GM21529 (cell line): ENCODE results near the gene SORCS2.

ENCODE experiments used
- ATAC-seq: cut with Tn5 transposase; IDR thresholded peaks from one replicate; pipeline ENCODE4 v1.9.1; 2021; ENCODE audit not compliant: unreplicated experiment

SORCS2 gene

GRCh38 chr4:7217474-7218321, 25.4 kb downstream of the SORCS2 start:
- no peak for ATAC-seq

DNA sequence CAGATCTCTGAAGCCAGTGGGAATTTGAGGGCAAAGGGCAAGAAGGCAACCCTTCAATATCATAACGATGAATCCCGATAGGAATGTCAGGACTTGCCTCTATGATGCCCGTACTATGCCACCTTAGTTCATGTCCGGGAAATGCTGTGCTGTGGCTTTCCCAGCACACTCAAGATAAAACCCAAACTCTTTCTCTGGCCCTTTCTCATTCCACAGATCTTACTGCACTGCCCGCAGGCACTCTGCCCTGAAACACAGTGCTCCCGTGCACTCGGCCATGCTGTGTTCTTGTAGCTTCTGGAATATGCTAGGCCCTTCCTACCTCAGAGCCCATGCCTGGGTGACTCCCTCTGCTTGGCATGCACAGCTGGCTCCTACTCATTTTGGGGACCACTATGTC, 26.3 kb downstream of the SORCS2 start:
- ATAC-seq, result no peak

GRCh38 chr4:7222521-7222920, 30.2 kb downstream of the SORCS2 start:
- ATAC-seq, result no peak

GRCh38 chr4:7223541-7223940, 31.2 kb downstream of the SORCS2 start:
- no peak for ATAC-seq

- ATAC-seq, result no peak
Observed at GRCh38 chr4:7224001-7224400, 31.7 kb downstream of the SORCS2 start.

GRCh38 chr4:7224878-7225533, 32.7 kb downstream of the SORCS2 start:
- no peak for ATAC-seq

DNA sequence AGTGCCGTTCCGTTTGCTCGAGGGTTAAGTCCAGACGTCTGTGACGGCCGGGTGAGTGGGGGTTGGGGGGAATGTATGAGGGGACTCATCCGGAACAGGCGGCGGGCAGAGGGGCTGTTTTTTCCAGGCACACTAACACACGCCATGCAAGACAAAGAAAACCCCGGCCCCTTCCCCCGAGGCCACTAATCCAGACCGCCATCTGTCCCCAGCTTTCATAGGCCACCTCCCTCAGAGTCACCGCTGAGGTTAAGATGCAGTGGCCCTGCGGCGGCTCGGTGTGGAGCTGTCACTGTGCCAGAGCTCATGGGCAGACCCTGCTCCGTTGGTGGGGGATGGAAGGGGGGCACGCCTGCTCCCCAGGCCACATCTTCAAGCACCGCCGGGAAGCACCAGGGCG, 34.1 kb downstream of the SORCS2 start:
- no peak for ATAC-seq

- ATAC-seq, result no peak
Observed at GRCh38 chr4:7227008-7227407, 34.7 kb downstream of the SORCS2 start.

DNA sequence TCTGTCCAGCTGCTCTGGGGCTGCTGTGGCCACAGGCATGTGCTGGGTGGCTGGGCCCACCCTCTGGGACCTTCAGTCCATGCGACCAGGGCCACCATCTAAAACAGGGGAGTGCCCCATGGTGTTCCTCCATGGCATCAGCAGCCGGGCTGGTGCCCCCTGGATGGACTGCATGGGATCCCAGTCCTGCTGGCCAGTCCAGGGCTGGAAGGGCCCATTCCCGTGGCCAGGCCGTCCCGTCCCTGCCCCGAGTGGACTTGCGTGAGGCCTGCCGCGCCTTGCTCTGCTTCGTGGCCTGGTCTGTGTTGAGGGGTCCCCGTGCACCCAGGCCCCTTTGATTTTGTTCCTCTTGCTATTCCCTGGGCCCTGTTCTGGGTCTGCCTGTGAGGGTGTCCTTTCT, 36.4 kb downstream of the SORCS2 start:
- no peak for ATAC-seq

DNA sequence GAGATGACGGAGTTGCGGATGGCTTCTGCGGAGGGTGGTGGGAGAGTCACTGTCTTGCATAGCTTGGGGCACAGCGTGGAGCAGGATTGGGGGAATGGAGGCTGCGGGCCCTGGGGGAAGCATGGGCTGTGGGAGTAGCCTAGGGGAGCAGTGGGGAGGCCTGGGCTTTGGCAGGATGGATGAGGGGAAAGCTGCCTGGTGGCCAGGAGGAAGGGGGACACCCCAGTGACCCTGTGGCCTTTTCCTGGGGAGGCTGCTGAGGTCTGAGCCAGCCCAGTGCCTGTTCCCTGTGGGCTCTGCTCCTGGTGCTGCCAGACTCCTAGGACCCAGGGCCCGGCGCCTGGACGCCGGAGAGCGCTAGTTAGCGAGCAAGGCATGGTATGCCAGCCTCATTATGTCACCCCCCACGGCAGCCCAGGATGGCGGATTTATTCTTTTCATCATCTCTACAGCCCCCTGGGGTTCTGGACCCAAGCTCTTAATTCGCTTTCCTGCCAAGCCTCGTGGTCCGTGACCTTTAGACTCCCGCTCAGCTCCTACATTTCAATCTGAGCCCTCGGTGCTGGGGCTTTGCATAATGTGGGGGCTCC, 39.8 kb downstream of the SORCS2 start:
- no peak for ATAC-seq

GRCh38 chr4:7233006-7233580, 40.8 kb downstream of the SORCS2 start:
- no peak for ATAC-seq

GRCh38 chr4:7233601-7234000, 41.3 kb downstream of the SORCS2 start:
- ATAC-seq, result no peak

- no peak for ATAC-seq
Observed at GRCh38 chr4:7234355-7235029, 42.2 kb downstream of the SORCS2 start.

- no peak for ATAC-seq
Observed at GRCh38 chr4:7235030-7235380, 42.7 kb downstream of the SORCS2 start.

GRCh38 chr4:7236847-7237246, 44.5 kb downstream of the SORCS2 start:
- no peak for ATAC-seq

GRCh38 chr4:7237873-7238272, 45.5 kb downstream of the SORCS2 start:
- no peak for ATAC-seq

DNA sequence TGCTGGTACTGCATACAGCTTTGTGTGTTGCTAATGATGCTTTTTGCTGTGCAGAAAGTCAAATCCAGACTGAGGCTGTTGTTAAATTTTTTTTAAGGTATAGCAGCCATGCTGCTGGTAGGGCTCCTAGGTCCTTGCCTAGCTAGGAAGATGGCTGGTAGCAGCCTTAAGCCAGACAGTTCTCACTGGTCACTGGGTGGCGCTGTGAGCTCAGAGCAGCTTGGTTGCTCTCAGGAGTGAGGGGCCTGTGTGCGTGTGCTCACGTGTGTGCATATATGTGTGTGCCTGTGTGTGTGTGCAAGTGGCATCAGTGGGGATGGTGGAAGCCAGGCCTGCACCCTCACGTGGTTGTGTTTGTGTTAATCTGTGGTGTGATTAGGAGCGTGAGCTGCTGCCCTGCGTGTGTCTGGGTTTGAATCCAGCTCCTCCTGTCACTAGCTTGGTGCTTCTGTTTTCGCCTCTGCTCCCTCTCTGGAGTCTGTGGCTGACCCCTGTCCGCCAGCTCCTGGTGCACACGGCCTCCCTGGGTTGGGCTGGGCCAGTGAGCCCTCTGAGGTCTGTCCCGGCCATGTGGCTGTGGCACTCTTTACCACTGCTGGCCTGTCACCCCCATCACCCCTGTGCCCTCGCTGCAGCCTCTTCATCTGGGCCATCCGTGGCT, 46.1 kb downstream of the SORCS2 start:
- ATAC-seq, result no peak

DNA sequence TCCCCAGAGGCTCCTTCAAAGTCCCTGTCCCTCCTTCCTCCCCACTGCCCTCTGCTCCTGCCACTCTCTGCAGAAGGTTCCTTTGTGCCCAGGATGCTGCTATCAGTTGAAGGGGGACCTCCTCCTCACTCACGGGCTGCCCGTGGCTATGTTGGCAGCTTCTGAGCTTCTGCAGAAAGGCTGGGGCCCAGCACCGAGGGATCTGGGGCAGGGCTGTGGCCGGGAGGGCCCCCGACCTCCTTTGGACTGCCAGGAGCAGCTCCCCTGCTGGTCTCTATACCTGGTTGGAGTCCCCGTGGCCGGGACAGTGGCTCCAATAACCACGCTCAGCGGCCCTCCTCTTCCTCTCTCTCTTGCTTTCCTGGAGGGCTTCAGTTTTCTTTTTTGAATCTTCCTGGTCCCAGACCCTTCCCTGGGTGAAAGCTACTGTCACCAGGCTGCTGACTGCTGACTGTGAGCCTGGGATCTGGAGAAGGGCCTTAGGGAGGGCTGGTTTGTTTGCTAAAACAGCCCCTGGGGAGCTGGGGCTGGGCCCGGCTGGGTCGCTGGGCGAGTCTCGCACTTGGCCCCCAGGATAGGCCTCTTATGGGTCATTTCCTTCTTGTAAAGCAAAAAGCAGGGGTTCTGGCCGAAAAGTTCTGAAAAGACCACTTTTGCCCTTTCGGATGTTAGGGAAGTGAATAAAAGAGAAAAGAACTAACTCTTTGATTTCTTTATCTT, 46.9 kb downstream of the SORCS2 start:
- no peak for ATAC-seq

DNA sequence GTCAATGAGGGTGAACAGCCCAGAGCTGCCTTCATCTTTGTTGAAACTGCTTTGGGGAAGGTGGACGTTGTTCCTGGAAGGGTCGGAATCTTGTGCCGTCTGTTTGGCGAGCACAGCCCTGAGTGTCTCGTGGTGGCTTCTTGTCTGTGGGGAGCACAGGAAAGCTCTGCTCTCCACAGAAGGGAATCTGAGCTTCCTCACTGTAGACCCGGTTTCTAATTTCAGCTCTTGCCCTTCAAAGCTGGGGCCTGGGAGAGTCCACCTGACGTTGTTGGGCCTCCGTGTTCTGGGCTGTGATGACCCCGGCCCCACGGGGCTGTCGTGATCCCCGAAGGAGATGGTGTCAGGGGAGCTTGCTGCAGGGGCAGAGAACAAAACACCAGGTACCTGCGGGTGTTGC, 47.5 kb downstream of the SORCS2 start:
- no peak for ATAC-seq

DNA sequence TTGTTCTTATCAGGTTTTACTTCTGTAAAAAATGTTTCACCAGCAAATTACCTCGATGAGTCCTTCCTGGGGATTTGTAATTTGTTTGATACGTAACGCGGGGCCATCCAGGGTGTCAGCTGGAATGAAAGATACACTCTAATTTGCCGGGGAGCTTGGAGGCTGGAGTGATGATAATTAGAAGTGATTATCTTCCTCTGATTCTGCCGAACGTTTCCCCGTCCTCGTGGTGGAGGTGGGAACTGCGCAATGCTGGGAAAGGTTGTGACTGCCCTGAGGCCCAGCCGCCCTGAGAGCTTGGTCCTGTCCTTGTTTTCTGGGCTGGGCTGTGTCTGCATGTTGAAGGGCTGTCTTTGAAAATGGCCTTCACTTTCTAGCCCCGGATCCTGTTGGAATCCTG, 48.0 kb downstream of the SORCS2 start:
- no peak for ATAC-seq
